ENCODE data around the gene ZNF605. TPM values are rescaled to one million over a fixed set of nuclear protein-coding genes. Genes with fewer than 3 reads are reported as not detected.
"Not testable (repeated sequence)": the region's sequence is repeated elsewhere in the genome, so short reads cannot be mapped to it uniquely, and the experiment has no call there.

ZNF605 gene
- total RNA-seq, 1 experiment from 2014 or later, result 19.3 TPM

DNA sequence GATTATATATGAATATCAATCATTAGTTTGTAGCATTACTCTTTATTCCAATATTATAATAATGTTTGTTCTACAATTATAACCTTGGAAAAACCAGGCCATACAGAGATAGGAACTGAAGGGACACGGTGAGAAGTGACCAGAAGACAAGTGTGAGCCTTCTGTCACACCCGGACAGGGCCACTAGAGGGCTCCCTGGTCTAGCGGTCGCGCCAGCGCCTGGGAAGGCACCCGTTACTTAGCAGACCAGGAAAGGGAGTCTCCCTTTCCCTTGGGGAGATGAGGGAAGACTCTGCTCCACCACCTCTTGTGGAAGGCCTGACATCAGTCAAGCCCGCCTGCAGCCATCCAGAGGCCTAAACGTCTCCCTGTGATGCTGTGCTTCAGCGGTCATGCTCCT, 7.8 kb upstream of the ZNF605 start:
- H3K18ac ChIP-seq (ENCODE audit: insufficient read length, low read depth, low read length); H2BK12ac ChIP-seq (ENCODE audit: insufficient read length, low read depth, low read length); H3K23me2 ChIP-seq (ENCODE audit: insufficient read length, low read depth, low read length, poor library complexity, severe bottlenecking); H3K79me1 ChIP-seq (ENCODE audit: insufficient read depth, low read depth, low read length, poor library complexity, severe bottlenecking); H4K20me1 ChIP-seq (ENCODE audit: control insufficient read depth, insufficient read depth, insufficient read length); H2AFZ ChIP-seq (ENCODE audit: low read length); H3K4me1 ChIP-seq (ENCODE audit: insufficient read depth, low read length); H3K27ac ChIP-seq (ENCODE audit: insufficient read length, low read depth, low read length); H3K79me2 ChIP-seq (ENCODE audit: insufficient read depth, low read length); H3K14ac ChIP-seq (ENCODE audit: insufficient read depth, low read length); H4K5ac ChIP-seq (ENCODE audit: insufficient read length, low read depth, low read length); H3K56ac ChIP-seq (ENCODE audit: insufficient read length, low read depth, low read length); H3K4me2 ChIP-seq (ENCODE audit: insufficient read depth, insufficient read length, low read length); H3K9ac ChIP-seq (ENCODE audit: extremely low read depth, insufficient read length, low read length); H2BK20ac ChIP-seq (ENCODE audit: low read depth, low read length, poor library complexity, severe bottlenecking); H2AK5ac ChIP-seq (ENCODE audit: insufficient read length, low read length); H2BK5ac ChIP-seq (ENCODE audit: insufficient read length, low read length); H3K27me3 ChIP-seq (ENCODE audit: insufficient read depth, low read length); H3K4ac ChIP-seq (ENCODE audit: low read depth, low read length); H3K23ac ChIP-seq (ENCODE audit: insufficient read length, low read depth, low read length); H2BK15ac ChIP-seq (ENCODE audit: low read depth, low read length); H2BK120ac ChIP-seq (ENCODE audit: low read depth, low read length, poor library complexity, severe bottlenecking); H3K4me1 Mint-ChIP-seq; H3T11ph ChIP-seq (ENCODE audit: low read length); H4K91ac ChIP-seq (ENCODE audit: insufficient read length, low read depth, low read length); H4K8ac ChIP-seq (replicated peaks; ENCODE audit: insufficient read length, low read depth, low read length); H3K4me3 Mint-ChIP-seq; H3K27me3 Mint-ChIP-seq (ENCODE audit: low read depth): not testable (repeated sequence)
- peaks cover 21 to 28% (median 22%) of the 10 kb centered on the region in 3 experiments for H3K36me3 Mint-ChIP-seq (ENCODE audit: insufficient read depth in 1 of 3, low read depth in 3 of 3)
- no CpG with 5 or more reads among the region's 10 CpGs for WGBS (ENCODE audit: extremely low coverage, insufficient read length, low lambda C conversion rate)
- H3K27ac Mint-ChIP-seq, result peak overlapping the region in 1 of 3 experiments; percentile 65; a peak in 1 of 7 replicates
- peak; percentile 69 for DNase-seq
- H3K9me3 ChIP-seq (ENCODE audit: control insufficient read depth, low read depth, low read length), result peaks cover 36% of the 10 kb centered on the region
- H3K9me3 Mint-ChIP-seq, result peaks cover 75% of the 10 kb centered on the region in 2 experiments
- TF ChIP-seq, protein P1, sequence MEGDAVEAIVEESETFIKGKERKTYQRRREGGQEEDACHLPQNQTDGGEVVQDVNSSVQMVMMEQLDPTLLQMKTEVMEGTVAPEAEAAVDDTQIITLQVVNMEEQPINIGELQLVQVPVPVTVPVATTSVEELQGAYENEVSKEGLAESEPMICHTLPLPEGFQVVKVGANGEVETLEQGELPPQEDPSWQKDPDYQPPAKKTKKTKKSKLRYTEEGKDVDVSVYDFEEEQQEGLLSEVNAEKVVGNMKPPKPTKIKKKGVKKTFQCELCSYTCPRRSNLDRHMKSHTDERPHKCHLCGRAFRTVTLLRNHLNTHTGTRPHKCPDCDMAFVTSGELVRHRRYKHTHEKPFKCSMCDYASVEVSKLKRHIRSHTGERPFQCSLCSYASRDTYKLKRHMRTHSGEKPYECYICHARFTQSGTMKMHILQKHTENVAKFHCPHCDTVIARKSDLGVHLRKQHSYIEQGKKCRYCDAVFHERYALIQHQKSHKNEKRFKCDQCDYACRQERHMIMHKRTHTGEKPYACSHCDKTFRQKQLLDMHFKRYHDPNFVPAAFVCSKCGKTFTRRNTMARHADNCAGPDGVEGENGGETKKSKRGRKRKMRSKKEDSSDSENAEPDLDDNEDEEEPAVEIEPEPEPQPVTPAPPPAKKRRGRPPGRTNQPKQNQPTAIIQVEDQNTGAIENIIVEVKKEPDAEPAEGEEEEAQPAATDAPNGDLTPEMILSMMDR (conservative IDR thresholded peaks at IDR 0.05), result peak; percentile 81

GRCh38 chr12:132961790-132962189, 5.7 kb upstream of the ZNF605 start:
- not testable (repeated sequence) for H3K4me2 ChIP-seq (ENCODE audit: insufficient read depth, insufficient read length, low read length); H3K27ac ChIP-seq (ENCODE audit: insufficient read length, low read depth, low read length); H3K27ac Mint-ChIP-seq; H2AFZ ChIP-seq (ENCODE audit: low read length); DNase-seq; H3K56ac ChIP-seq (ENCODE audit: insufficient read length, low read depth, low read length); H3K27me3 ChIP-seq (ENCODE audit: insufficient read depth, low read length); H3T11ph ChIP-seq (ENCODE audit: low read length); H3K79me2 ChIP-seq (ENCODE audit: insufficient read depth, low read length); H3K4me1 ChIP-seq (ENCODE audit: insufficient read depth, low read length); H2BK120ac ChIP-seq (ENCODE audit: low read depth, low read length, poor library complexity, severe bottlenecking); H2BK5ac ChIP-seq (ENCODE audit: insufficient read length, low read length); H4K20me1 ChIP-seq (ENCODE audit: control insufficient read depth, insufficient read depth, insufficient read length); H3K23me2 ChIP-seq (ENCODE audit: insufficient read length, low read depth, low read length, poor library complexity, severe bottlenecking); H3K4ac ChIP-seq (ENCODE audit: low read depth, low read length); H3K4me3 Mint-ChIP-seq; H2AK5ac ChIP-seq (ENCODE audit: insufficient read length, low read length); H3K27me3 Mint-ChIP-seq (ENCODE audit: low read depth); H4K5ac ChIP-seq (ENCODE audit: insufficient read length, low read depth, low read length); H3K23ac ChIP-seq (ENCODE audit: insufficient read length, low read depth, low read length); H3K14ac ChIP-seq (ENCODE audit: insufficient read depth, low read length); H4K8ac ChIP-seq (replicated peaks; ENCODE audit: insufficient read length, low read depth, low read length); H3K79me1 ChIP-seq (ENCODE audit: insufficient read depth, low read depth, low read length, poor library complexity, severe bottlenecking); H2BK15ac ChIP-seq (ENCODE audit: low read depth, low read length); H3K18ac ChIP-seq (ENCODE audit: insufficient read length, low read depth, low read length); H2BK20ac ChIP-seq (ENCODE audit: low read depth, low read length, poor library complexity, severe bottlenecking); H4K91ac ChIP-seq (ENCODE audit: insufficient read length, low read depth, low read length); H3K4me1 Mint-ChIP-seq; H3K9ac ChIP-seq (ENCODE audit: extremely low read depth, insufficient read length, low read length); H2BK12ac ChIP-seq (ENCODE audit: insufficient read length, low read depth, low read length)
- WGBS (ENCODE audit: extremely low coverage, insufficient read length, low lambda C conversion rate), result no CpG with 5 or more reads among the region's 14 CpGs
- H3K36me3 Mint-ChIP-seq (ENCODE audit: insufficient read depth in 1 of 3, low read depth in 3 of 3), result peaks cover 24 to 33% (median 26%) of the 10 kb centered on the region in 3 experiments
- H3K9me3 Mint-ChIP-seq, result peaks cover 72 to 78% of the 10 kb centered on the region in 2 experiments
- peaks cover 15% of the 10 kb centered on the region for H3K9me3 ChIP-seq (ENCODE audit: control insufficient read depth, low read depth, low read length)
